Lower leg skin (tissue), 4 donors: ENCODE data around the gene OMA1. TPM values are rescaled to one million over a fixed set of nuclear protein-coding genes. Genes with fewer than 3 reads are reported as not detected.

Experiments
- DNase-seq, 2 donors: peaks; one replicate each; pipeline ENCODE4 v3.0.0-alpha.2; 2019; ENCODE audit warnings: low spot score in 2 of 2
- H3K4me3 ChIP-seq: fragments of 200-600 bp; sonication (generic); 2 replicates; pipeline ENCODE4 v1.5.1; 2017; ENCODE audit warnings: mild to moderate bottlenecking, low read depth; ENCODE audit not compliant: poor library complexity, severe bottlenecking
- CTCF ChIP-seq, 3 donors: fragments of 450-650 bp; IDR thresholded peaks; one replicate each; pipeline ENCODE4 v1.5.1; 2016; ENCODE audit warnings: antibody characterized with exemption in 3 of 3, mild to moderate bottlenecking in 3 of 3, moderate library complexity in 2 of 3
- POLR2A ChIP-seq, 2 donors: fragments of 450-650 bp; IDR thresholded peaks; one replicate each; pipeline ENCODE4 v1.6.1; 2016 to 2017; ENCODE audit warnings: antibody characterized with exemption in 2 of 2, mild to moderate bottlenecking in 1 of 2, moderate library complexity in 1 of 2
- WGBS, 2 donors: methylation state at CpG; one replicate each; pipeline ENCODE4 v1.1.5; 2018; 5-methylcytosine and 5-hydroxymethylcytosine counted together
- intact Hi-C: fragments of 100-400 bp; cut with DNase I; formaldehyde crosslinking; loops from one replicate; pipeline ENCODE4 v1.15.0; 2023; ENCODE audit warnings: low total_unique reads
- total RNA-seq, 4 donors: library from RNA; depleted of rRNA; stranded (reverse); fragments of >200 nt; gene quantifications; one replicate each; pipeline ENCODE4 v1.1.0, GENCODE V29; 2016

OMA1 gene
- total RNA-seq, 4 donors from 2014 or later: 14.3 to 25.2 (median 20.0) TPM

GRCh38 chr1:58460469-58460868 is 86.1 kb downstream of the OMA1 start:
- no peak for DNase-seq
- TF ChIP-seq POLR2A (IDR thresholded peaks at IDR 0.05): no peak
- no peak for TF ChIP-seq CTCF (IDR thresholded peaks at IDR 0.05)
- 38 to 48% methylated on average over 2 of the region's 2 CpGs for WGBS, 2 donors

GRCh38 chr1:58459911-58460310 is 86.6 kb downstream of the OMA1 start:
- DNase-seq: no peak
- H3K4me3 ChIP-seq: no peak overlapping the region
- TF ChIP-seq CTCF (IDR thresholded peaks at IDR 0.05): no peak
- TF ChIP-seq POLR2A (IDR thresholded peaks at IDR 0.05): no peak
- 82 to 86% methylated on average over 1 of the region's 1 CpG for WGBS, 2 donors
- intact Hi-C loops: no loop called here

More at GRCh38 chr1:58460469-58460868, 86.1 kb downstream of the OMA1 start:
- no peak overlapping the region for H3K4me3 ChIP-seq
- intact Hi-C loops: no loop called here

- no peak overlapping the region for H3K4me3 ChIP-seq
- TF ChIP-seq CTCF (IDR thresholded peaks at IDR 0.05): no peak
- no peak for TF ChIP-seq POLR2A (IDR thresholded peaks at IDR 0.05)
- DNase-seq: no peak
- intact Hi-C loops: no loop called here
- WGBS, 2 donors: 73 to 77% methylated on average over 11 of the region's 11 CpGs
Observed at GRCh38 chr1:58457023-58457635, 89.4 kb downstream of the OMA1 start.

- DNase-seq: no peak
- intact Hi-C loops: no loop called here
- TF ChIP-seq CTCF (IDR thresholded peaks at IDR 0.05) (no peak), POLR2A (IDR thresholded peaks at IDR 0.05) (no peak)
- H3K4me3 ChIP-seq: no peak overlapping the region
- 74 to 78% methylated on average over 3 of the region's 3 CpGs for WGBS, 2 donors
Observed at GRCh38 chr1:58456470-58456869, 90.1 kb downstream of the OMA1 start.

- intact Hi-C loops: no loop called here
- H3K4me3 ChIP-seq: no peak overlapping the region
- TF ChIP-seq CTCF (IDR thresholded peaks at IDR 0.05): no peak
- TF ChIP-seq POLR2A (IDR thresholded peaks at IDR 0.05): no peak
- WGBS, 2 donors: 87 to 89% methylated on average over 6 of the region's 6 CpGs
- no peak for DNase-seq
Observed at GRCh38 chr1:58454807-58455206, 91.7 kb downstream of the OMA1 start.

- DNase-seq: no peak
Observed at GRCh38 chr1:58454385-58454784, 92.1 kb downstream of the OMA1 start.

More at GRCh38 chr1:58454385-58454784, 92.1 kb downstream of the OMA1 start:
- 77 to 83% methylated on average over 11 of the region's 11 CpGs for WGBS, 2 donors
- intact Hi-C loops: no loop called here
- TF ChIP-seq POLR2A (IDR thresholded peaks at IDR 0.05): no peak
- no peak for TF ChIP-seq CTCF (IDR thresholded peaks at IDR 0.05)
- no peak overlapping the region for H3K4me3 ChIP-seq
